ENCODE data around the gene KRTAP9-7.

KRTAP9-7 gene

GRCh38 chr17:41298458-41299135, 23.1 kb downstream of the KRTAP9-7 start:
- peaks cover 12 to 22% of the 10 kb centered on the region in 2 experiments for H3K4me1 ChIP-seq (ENCODE audit: control insufficient read depth in 1 of 2, insufficient read depth in 1 of 2, low read depth in 1 of 2, low read length in 1 of 2)
- no peak overlapping the region for H3K4me3 ChIP-seq (ENCODE audit: low read depth in 1 of 2, low read length in 1 of 2)
- H3K36me3 ChIP-seq: no peaks in the 10 kb centered on the region
- no peaks in the 10 kb centered on the region for H3K27me3 ChIP-seq
- TF ChIP-seq, protein P1, sequence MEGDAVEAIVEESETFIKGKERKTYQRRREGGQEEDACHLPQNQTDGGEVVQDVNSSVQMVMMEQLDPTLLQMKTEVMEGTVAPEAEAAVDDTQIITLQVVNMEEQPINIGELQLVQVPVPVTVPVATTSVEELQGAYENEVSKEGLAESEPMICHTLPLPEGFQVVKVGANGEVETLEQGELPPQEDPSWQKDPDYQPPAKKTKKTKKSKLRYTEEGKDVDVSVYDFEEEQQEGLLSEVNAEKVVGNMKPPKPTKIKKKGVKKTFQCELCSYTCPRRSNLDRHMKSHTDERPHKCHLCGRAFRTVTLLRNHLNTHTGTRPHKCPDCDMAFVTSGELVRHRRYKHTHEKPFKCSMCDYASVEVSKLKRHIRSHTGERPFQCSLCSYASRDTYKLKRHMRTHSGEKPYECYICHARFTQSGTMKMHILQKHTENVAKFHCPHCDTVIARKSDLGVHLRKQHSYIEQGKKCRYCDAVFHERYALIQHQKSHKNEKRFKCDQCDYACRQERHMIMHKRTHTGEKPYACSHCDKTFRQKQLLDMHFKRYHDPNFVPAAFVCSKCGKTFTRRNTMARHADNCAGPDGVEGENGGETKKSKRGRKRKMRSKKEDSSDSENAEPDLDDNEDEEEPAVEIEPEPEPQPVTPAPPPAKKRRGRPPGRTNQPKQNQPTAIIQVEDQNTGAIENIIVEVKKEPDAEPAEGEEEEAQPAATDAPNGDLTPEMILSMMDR (IDR thresholded peaks at IDR 0.05): no peak
- no peak overlapping the region for H3K27ac ChIP-seq
- no peaks in the 10 kb centered on the region for H3K9me3 ChIP-seq

DNA sequence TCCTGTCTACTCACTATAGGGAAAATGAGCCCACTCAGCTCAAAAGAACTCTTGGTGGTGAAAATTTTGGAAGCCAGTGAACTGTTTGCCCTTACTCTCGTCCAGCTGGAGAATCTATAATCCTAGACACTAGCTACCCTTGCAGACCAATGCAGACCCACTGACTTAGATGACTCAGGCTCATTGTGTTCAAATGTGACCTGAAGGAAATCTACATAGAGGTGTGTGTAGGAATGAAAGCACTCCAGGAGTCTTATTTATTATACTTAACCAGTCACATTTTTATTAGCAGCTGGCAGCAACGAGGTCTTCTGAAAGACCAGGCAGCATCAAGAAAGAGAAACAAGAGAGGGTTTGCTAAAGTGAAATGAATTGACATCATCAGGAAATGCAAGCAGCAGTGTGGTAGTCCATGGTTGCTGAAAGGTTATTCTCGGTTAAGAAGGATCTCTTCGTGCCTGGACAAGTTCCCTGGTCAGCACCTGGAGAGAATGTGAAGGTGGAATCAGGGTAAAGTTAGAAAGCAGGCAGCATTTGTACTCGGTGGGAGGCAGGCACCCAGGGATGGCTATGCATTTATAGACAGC, 25.8 kb downstream of the KRTAP9-7 start:
- H3K27ac ChIP-seq: no peak overlapping the region
- H3K4me1 ChIP-seq (ENCODE audit: control insufficient read depth in 1 of 2, insufficient read depth in 1 of 2, low read depth in 1 of 2, low read length in 1 of 2): peaks cover 12 to 22% of the 10 kb centered on the region in 2 experiments
- no peaks in the 10 kb centered on the region for H3K27me3 ChIP-seq
- no peaks in the 10 kb centered on the region for H3K9me3 ChIP-seq
- TF ChIP-seq, protein P1 (IDR thresholded peaks at IDR 0.05): no peak
- H3K4me3 ChIP-seq (ENCODE audit: low read depth in 1 of 2, low read length in 1 of 2): no peak overlapping the region
- H3K36me3 ChIP-seq: no peaks in the 10 kb centered on the region

DNA sequence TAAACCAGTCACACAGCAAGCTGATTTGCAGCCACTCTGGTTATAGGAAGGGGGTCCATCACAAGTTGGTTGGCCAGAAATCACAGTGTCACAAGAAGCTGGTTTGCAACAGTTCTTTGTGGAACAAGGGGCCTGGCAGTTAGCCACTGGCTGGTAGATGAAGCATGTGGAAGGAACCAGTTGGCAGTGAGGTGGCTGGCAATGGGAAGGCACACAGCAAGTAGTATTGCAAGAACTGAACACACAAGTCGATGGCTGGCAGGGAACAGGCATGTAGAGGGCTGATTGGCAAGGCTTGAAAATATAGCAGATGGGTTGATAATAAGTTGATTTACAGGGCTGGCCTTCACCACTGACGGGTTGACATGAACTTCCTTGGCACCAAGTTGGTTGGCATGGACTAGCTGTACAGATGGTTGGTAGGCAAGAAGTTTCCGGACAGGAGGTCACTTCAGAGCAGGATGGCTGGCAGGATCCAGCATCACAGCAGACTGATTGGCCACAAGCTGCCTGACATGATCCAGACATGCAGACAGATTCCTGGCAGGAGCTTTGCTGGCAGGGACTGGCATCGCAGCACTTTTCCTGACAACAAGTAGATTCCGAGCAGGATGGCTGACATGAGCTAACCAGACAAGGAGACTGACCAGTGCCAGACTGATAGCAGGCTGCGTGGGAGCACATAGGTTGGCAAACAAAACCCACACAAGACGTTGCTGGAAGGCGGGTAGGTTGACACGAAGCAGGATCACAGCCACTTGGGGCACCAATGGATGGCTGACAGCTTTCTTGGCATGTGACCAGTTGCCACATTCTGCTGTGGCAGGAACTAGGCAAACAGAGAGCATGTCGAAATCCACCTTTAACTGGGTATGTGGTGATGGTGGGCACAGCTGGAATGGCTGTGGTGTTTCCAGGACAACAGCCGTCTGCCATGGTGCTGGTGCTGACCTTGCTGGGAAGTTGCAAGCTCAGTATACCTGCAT, 26.7 kb downstream of the KRTAP9-7 start, which contains the start of gene KRTAP29-1:
Gene KRTAP29-1 (minus strand): TSS at position 936 of the 986 bp plus-strand sequence. CDS start 0 bp downstream, at position 936.
- Histone ChIP-seq H3K4me3 (ENCODE audit: low read depth in 1 of 2, low read length in 1 of 2) (no peak within 1 kb of the TSS), H3K27me3 (no peaks in the 10 kb centered on the region), H3K4me1 (ENCODE audit: control insufficient read depth in 1 of 2, insufficient read depth in 1 of 2, low read depth in 1 of 2, low read length in 1 of 2) (peaks cover 21 to 26% of the 10 kb centered on the region in 2 experiments), H3K36me3 (no peaks in the 10 kb centered on the region), H3K9me3 (no peaks in the 10 kb centered on the region), H3K27ac (no peak within 1 kb of the TSS)
- TF ChIP-seq, protein P1 (IDR thresholded peaks at IDR 0.05): no peak

DNA sequence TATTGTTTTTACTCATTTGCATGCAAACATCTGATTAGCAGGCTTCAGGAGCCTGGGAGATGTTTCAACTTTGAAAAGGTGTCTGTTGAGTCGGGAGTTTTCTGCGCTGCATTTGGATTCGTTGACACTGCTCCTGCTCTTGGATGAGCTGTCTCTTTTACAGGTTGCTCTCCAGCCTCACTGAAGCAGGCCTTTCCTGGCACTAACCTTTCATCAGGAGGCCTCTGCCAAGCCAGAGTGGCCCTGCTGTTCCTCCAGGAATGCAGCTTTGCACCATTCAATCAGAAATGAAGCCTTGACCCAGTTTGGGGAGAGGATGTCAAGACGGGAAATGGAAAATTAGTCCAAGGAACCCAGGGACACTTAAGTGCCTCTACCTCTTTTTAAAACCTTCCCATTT, 27.5 kb downstream of the KRTAP9-7 start:
- TF ChIP-seq, protein P1 (IDR thresholded peaks at IDR 0.05): no peak
- Histone ChIP-seq H3K4me1 (ENCODE audit: control insufficient read depth in 1 of 2, insufficient read depth in 1 of 2, low read depth in 1 of 2, low read length in 1 of 2) (peaks cover 28 to 33% of the 10 kb centered on the region in 2 experiments), H3K36me3 (no peaks in the 10 kb centered on the region), H3K9me3 (no peaks in the 10 kb centered on the region), H3K27me3 (no peaks in the 10 kb centered on the region), H3K4me3 (ENCODE audit: low read depth in 1 of 2, low read length in 1 of 2) (no peak overlapping the region), H3K27ac (no peak overlapping the region)

DNA sequence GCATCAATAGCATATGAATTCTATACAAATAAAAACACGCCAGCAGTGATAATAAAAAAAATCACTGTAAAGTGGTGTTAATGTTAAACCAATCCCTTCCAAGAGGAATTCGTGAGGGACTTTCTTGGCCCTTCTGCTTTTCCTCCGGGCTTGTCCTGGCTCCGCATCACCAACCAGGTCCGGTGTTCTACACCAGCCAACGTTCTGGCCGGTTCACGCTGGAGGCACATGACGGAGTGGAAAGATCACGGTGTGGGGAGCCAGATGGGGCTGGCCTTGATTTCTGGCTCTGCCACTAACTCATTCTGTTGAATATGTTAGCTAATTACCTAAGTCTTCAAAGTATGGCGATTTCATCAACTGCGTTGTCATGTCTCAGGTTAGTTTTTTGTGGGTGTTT, 28.6 kb downstream of the KRTAP9-7 start:
- peaks cover 39 to 44% of the 10 kb centered on the region in 2 experiments for H3K4me1 ChIP-seq (ENCODE audit: control insufficient read depth in 1 of 2, insufficient read depth in 1 of 2, low read depth in 1 of 2, low read length in 1 of 2)
- TF ChIP-seq, protein P1 (IDR thresholded peaks at IDR 0.05): no peak
- H3K36me3 ChIP-seq: no peaks in the 10 kb centered on the region
- H3K27ac ChIP-seq: no peak overlapping the region
- H3K9me3 ChIP-seq: no peaks in the 10 kb centered on the region
- no peak overlapping the region for H3K4me3 ChIP-seq (ENCODE audit: low read depth in 1 of 2, low read length in 1 of 2)
- no peaks in the 10 kb centered on the region for H3K27me3 ChIP-seq

Measured in neutrophil (primary cell).